Measurements from ENCODE around the gene CAMK1D.

GRCh38 chr10:12800302-12800701 is 451.0 kb downstream of the CAMK1D start:
- TF ChIP-seq, protein P1, sequence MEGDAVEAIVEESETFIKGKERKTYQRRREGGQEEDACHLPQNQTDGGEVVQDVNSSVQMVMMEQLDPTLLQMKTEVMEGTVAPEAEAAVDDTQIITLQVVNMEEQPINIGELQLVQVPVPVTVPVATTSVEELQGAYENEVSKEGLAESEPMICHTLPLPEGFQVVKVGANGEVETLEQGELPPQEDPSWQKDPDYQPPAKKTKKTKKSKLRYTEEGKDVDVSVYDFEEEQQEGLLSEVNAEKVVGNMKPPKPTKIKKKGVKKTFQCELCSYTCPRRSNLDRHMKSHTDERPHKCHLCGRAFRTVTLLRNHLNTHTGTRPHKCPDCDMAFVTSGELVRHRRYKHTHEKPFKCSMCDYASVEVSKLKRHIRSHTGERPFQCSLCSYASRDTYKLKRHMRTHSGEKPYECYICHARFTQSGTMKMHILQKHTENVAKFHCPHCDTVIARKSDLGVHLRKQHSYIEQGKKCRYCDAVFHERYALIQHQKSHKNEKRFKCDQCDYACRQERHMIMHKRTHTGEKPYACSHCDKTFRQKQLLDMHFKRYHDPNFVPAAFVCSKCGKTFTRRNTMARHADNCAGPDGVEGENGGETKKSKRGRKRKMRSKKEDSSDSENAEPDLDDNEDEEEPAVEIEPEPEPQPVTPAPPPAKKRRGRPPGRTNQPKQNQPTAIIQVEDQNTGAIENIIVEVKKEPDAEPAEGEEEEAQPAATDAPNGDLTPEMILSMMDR (IDR thresholded peaks at IDR 0.05; ENCODE audit: low read depth, low read length): no peak
- no peak for TF ChIP-seq POLR2A (IDR thresholded peaks at IDR 0.05; ENCODE audit: extremely low read depth, insufficient read length)

Measured in NB4 (cell line).